Measurements from ENCODE around the gene IGSF22. TPM values are rescaled to one million over a fixed set of nuclear protein-coding genes. Genes with fewer than 3 reads are reported as not detected.
"Not testable (repeated sequence)": the region's sequence is repeated elsewhere in the genome, so short reads cannot be mapped to it uniquely, and the experiment has no call there.

The IGSF22 gene
- total RNA-seq, 4 donors from 2014 or later, result 0.13 TPM; not detected in 3

DNA sequence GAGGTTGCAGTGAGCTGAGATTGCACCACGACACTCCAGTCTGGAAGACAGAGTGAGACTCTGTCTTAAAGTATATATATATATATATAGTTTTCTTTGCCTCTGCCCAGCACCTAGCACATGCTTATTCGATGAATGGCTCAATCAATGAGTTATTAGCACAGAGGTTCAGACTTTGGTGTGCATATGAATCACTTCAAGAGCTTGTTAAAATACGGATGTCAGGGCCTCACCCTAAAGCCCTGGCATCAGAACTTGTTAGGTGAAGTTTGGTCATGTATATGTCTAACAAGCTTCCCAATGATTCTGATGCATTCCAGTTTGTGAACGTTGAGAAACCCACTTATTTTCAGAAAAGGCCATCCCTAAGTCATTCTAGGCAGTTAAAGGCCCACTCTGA lies 49.2 kb downstream of the IGSF22 start:
- Histone ChIP-seq H3K4me3 (no peak overlapping the region), H3K9me3 (no peaks in the 10 kb centered on the region), H3K4me1 (no peaks in the 10 kb centered on the region), H3K36me3 (no peaks in the 10 kb centered on the region), H3K27me3 (no peaks in the 10 kb centered on the region), H3K27ac (no peak overlapping the region)
- TF ChIP-seq EP300 (IDR thresholded peaks at IDR 0.05) (no peak), POLR2AphosphoS5 (IDR thresholded peaks at IDR 0.05) (no peak), POLR2A (IDR thresholded peaks at IDR 0.05) (no peak)
- TF ChIP-seq, protein P1, sequence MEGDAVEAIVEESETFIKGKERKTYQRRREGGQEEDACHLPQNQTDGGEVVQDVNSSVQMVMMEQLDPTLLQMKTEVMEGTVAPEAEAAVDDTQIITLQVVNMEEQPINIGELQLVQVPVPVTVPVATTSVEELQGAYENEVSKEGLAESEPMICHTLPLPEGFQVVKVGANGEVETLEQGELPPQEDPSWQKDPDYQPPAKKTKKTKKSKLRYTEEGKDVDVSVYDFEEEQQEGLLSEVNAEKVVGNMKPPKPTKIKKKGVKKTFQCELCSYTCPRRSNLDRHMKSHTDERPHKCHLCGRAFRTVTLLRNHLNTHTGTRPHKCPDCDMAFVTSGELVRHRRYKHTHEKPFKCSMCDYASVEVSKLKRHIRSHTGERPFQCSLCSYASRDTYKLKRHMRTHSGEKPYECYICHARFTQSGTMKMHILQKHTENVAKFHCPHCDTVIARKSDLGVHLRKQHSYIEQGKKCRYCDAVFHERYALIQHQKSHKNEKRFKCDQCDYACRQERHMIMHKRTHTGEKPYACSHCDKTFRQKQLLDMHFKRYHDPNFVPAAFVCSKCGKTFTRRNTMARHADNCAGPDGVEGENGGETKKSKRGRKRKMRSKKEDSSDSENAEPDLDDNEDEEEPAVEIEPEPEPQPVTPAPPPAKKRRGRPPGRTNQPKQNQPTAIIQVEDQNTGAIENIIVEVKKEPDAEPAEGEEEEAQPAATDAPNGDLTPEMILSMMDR (IDR thresholded peaks at IDR 0.05), result no peak
- WGBS, 2 donors (ENCODE audit: low coverage in 1 of 2), result 71 to 85% methylated on average over 3 of the region's 4 CpGs
- ATAC-seq, result no peak

DNA sequence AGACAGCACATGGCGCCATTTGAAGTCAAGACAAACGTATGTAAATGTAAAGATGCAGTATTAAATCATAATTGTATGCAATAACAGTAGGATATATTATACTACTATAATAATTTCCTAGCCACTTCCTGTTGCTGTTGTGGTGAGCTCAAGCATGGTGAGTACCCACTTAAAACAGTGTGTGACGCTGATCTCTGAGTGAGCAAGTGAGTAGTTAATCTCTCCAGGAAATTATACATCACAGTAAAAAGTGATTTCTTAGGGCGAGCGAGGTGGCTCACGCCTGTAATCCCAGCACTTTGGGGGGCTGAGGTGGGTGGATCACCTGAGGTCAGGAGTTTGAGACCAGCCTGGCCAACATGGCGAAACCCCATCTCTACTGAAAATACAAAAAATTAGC lies 53.8 kb downstream of the IGSF22 start:
- H3K27me3 ChIP-seq, H3K4me1 ChIP-seq, H3K9me3 ChIP-seq, H3K36me3 ChIP-seq, ATAC-seq, H3K27ac ChIP-seq, H3K4me3 ChIP-seq: not testable (repeated sequence)
- WGBS, 2 donors (ENCODE audit: low coverage in 1 of 2), result 67 to 90% methylated on average over 6 to 7 of the region's 7 CpGs

DNA sequence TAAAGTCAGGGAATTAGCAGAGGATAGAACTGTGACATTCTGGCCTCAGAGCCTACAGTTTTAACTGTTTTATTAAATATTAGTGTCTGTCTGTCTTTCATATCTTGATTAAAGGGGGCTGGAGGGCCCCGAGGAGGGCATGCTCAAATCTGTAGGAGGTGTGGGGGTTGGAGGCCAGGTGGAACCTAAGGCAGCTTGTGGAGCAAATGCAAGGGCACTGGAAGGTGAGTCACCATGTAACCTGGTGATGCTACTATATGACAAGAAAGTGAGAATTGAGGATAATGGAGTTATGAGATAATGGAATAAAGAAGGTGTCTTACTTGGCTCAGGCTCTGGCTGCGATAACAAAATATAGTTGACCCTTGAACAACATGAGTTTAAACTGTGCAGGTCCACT lies 54.7 kb downstream of the IGSF22 start:
- Histone ChIP-seq H3K4me3 (no peak overlapping the region), H3K27me3 (no peaks in the 10 kb centered on the region), H3K4me1 (no peaks in the 10 kb centered on the region), H3K27ac (no peak overlapping the region), H3K36me3 (no peaks in the 10 kb centered on the region), H3K9me3 (no peaks in the 10 kb centered on the region)
- no peak for ATAC-seq
- WGBS, 2 donors (ENCODE audit: low coverage in 1 of 2), result 79 to 89% methylated on average over 2 of the region's 2 CpGs
- TF ChIP-seq POLR2AphosphoS5 (IDR thresholded peaks at IDR 0.05) (no peak), POLR2A (IDR thresholded peaks at IDR 0.05) (no peak), EP300 (IDR thresholded peaks at IDR 0.05) (no peak)
- TF ChIP-seq, protein P1 (IDR thresholded peaks at IDR 0.05), result no peak

DNA sequence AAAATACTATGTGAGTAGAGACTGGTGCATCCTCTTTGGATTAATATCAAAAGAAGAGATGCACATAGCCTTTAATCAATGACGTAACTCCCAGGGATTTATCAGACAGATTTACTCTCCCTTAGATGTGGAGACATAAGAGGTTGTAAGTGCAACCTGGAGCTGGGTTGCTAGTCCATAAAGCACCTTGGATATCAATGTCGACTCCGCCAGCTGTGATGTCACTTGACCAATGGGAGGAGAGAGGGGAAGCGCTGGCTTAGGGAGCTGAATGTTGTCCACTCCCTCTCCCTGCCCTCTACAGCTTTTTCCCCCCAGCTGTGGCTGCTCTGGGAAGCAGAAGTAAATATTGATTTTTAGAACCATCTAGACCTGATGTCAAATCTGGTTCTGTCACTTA lies 56.3 kb downstream of the IGSF22 start:
- no peaks in the 10 kb centered on the region for H3K36me3 ChIP-seq
- no peak overlapping the region for H3K27ac ChIP-seq
- 62 to 74% methylated on average over 4 of the region's 4 CpGs for WGBS, 2 donors (ENCODE audit: low coverage in 1 of 2)
- no peak for ATAC-seq
- no peaks in the 10 kb centered on the region for H3K4me1 ChIP-seq
- H3K4me3 ChIP-seq, result no peak overlapping the region
- no peaks in the 10 kb centered on the region for H3K9me3 ChIP-seq
- TF ChIP-seq EP300 (IDR thresholded peaks at IDR 0.05) (no peak), POLR2A (IDR thresholded peaks at IDR 0.05) (no peak), POLR2AphosphoS5 (IDR thresholded peaks at IDR 0.05) (no peak)
- TF ChIP-seq, protein P1 (IDR thresholded peaks at IDR 0.05), result no peak
- no peaks in the 10 kb centered on the region for H3K27me3 ChIP-seq

DNA sequence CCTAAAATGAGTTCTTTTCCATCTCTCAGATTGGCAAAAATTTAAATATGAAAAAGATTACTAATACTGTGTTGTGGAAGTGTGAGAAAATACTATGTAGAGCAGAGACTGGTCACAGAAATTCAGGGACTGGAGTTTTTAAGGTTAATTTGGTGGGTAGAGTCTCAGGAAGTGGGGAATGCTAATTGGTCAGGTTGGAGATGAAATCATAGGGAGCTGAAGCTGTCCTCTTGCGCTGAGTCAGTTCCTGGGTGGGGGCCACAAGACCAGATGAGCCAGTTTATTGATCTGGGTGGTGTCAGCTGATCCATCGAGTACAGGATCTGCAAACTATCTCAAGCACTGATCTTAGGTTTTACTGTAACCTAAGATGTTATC lies 56.8 kb downstream of the IGSF22 start:
- H3K36me3 ChIP-seq, result no peaks in the 10 kb centered on the region
- no peaks in the 10 kb centered on the region for H3K4me1 ChIP-seq
- TF ChIP-seq EP300 (IDR thresholded peaks at IDR 0.05) (no peak), POLR2A (IDR thresholded peaks at IDR 0.05) (no peak), POLR2AphosphoS5 (IDR thresholded peaks at IDR 0.05) (no peak)
- TF ChIP-seq, protein P1 (IDR thresholded peaks at IDR 0.05), result no peak
- no peak overlapping the region for H3K27ac ChIP-seq
- no peak for ATAC-seq
- no peaks in the 10 kb centered on the region for H3K27me3 ChIP-seq
- H3K9me3 ChIP-seq, result no peaks in the 10 kb centered on the region
- WGBS, 2 donors (ENCODE audit: low coverage in 1 of 2), result 28 to 62% methylated on average over 2 of the region's 2 CpGs
- H3K4me3 ChIP-seq, result no peak overlapping the region

DNA sequence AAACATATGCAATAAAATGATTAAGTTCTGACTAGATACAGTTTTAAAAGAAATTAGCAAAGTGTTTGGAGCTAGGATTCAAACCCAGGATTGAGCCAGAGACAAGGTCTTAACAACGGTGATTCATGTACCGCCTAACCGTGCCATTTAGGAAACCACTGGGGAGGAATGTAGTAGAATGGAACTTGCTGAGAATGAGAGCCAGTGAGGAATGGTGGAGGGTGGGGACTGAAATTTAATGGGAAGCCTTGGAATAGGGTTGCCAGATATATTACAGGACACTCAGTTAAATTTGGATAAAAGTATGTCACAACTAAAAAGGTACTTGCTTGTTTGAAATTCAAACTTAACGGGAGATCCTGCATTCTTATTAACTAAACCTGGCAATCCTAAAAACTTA lies 57.9 kb downstream of the IGSF22 start:
- Histone ChIP-seq H3K27ac (no peak overlapping the region), H3K4me1 (no peaks in the 10 kb centered on the region), H3K4me3 (no peak overlapping the region), H3K9me3 (no peaks in the 10 kb centered on the region), H3K27me3 (no peaks in the 10 kb centered on the region), H3K36me3 (no peaks in the 10 kb centered on the region)
- no peak for ATAC-seq
- TF ChIP-seq POLR2AphosphoS5 (IDR thresholded peaks at IDR 0.05) (no peak), EP300 (IDR thresholded peaks at IDR 0.05) (no peak), POLR2A (IDR thresholded peaks at IDR 0.05) (no peak)
- TF ChIP-seq, protein P1 (IDR thresholded peaks at IDR 0.05), result no peak
- 77 to 85% methylated on average over 4 of the region's 4 CpGs for WGBS, 2 donors (ENCODE audit: low coverage in 1 of 2)

DNA sequence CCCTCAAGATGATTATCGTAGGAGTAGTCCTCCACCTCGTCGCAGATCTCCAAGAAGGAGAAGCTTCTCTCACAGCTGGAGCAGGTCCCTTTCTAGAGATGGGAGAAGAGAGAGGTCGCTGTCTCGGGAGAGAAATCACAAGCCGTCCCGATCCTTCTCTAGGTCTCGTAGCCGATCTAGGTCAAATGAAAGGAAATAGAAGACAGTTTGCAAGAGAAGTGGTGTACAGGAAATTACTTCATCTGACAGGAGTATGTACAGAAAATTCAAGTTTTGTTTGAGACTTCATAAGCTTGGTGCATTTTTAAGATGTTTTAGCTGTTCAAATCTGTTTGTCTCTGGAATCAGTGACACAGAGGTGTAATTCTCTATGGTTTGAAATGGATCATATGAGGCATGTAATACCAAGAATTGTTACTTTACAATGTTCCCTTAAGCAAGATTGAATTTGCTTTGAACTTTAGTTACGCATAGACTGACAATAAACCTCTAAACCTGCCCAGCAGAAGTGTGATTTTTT lies 60.6 kb downstream of the IGSF22 start:
- H3K9me3 ChIP-seq, H3K36me3 ChIP-seq, H3K27me3 ChIP-seq, ATAC-seq, H3K4me3 ChIP-seq, H3K27ac ChIP-seq, H3K4me1 ChIP-seq: not testable (repeated sequence)
- WGBS, 2 donors (ENCODE audit: low coverage in 1 of 2), result 56 to 90% methylated on average over 5 to 8 of the region's 10 CpGs

Data from gastroesophageal sphincter (tissue), 4 donors.